ENCODE results near the gene ARHGAP45. TPM values are rescaled to one million over a fixed set of nuclear protein-coding genes. Genes with fewer than 3 reads are reported as not detected.

Gene ARHGAP45
- total RNA-seq, 1 experiment from 2014 or later = 3.3 TPM

GRCh38 chr19:1032264-1032867 lies 34.6 kb upstream of the ARHGAP45 start:
- in situ Hi-C loops (cut with HindIII; ENCODE audit: low pct_unique_long_range_greater_than_20kb, low sequenced_read_pairs) = no loop called here
- DNase-seq (ENCODE audit: low read depth, low spot score) = no peak

DNA sequence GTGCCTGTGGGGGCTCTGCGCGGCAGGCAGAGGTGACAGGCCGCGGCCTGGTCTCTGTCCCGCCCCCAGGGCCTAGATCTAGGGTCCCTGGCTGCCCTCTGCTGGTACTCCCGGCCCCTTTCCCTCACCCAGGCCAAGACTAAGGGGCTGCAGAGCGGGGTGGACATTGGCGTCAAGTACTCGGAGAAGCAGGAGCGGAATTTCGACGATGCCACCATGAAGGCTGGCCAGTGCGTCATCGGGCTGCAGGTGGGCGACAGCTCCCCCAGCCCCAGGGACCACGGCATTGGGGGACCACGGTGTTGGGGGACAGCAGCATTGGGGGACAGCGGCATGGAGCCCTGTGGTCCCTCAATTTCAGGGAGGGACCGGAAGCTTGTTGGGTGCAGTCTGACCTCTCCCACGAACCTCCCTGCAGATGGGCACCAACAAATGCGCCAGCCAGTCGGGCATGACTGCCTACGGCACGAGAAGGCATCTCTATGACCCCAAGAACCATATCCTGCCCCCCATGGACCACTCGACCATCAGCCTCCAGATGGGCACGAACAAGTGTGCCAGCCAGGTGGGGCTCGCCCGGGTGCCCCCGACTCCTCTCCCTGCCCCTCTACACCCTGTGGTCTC lies 30.9 kb upstream of the ARHGAP45 start:
- in situ Hi-C loops (cut with HindIII; ENCODE audit: low pct_unique_long_range_greater_than_20kb, low sequenced_read_pairs) = no loop called here
- no peak for DNase-seq (ENCODE audit: low read depth, low spot score)

- DNase-seq (ENCODE audit: low read depth, low spot score) = no peak
- in situ Hi-C loops (cut with HindIII; ENCODE audit: low pct_unique_long_range_greater_than_20kb, low sequenced_read_pairs) = no loop called here
These were observed 29.3 kb upstream of the ARHGAP45 start for GRCh38 chr19:1037621-1038064.

DNA sequence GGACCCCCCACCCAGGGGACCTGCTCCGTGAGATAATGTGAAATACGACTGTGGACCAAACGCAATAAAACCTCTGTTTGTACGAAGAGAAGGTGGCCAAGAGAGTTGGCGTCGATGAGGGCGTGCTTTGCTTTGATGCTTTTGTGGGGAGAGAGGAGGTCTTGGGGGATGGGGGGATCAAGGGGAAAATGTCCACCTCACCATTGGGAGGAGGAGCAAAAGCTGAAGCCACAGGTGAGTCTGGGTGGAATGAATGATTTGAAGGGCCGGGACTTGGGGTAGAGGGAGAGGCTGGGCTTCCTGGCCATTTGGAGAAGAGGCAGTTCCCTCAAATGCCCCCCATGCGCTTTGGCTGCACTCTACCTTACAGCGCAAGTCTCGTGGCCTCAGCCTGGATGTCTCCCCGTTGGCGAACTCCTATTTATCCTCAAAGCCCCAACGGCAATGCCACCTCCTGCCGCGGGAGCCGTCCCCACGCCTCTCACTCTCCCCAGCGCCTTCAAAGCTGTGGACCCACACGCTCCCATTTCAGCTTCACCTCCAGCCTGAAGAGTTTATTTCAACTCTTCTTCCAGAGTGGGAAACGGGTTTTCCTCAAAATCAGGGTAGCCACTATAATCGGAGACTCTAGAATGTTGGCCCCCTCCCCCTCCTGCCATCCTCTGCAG lies 27.9 kb upstream of the ARHGAP45 start:
- no peak for DNase-seq (ENCODE audit: low read depth, low spot score)
- in situ Hi-C loops (cut with HindIII; ENCODE audit: low pct_unique_long_range_greater_than_20kb, low sequenced_read_pairs) = no loop called here

DNA sequence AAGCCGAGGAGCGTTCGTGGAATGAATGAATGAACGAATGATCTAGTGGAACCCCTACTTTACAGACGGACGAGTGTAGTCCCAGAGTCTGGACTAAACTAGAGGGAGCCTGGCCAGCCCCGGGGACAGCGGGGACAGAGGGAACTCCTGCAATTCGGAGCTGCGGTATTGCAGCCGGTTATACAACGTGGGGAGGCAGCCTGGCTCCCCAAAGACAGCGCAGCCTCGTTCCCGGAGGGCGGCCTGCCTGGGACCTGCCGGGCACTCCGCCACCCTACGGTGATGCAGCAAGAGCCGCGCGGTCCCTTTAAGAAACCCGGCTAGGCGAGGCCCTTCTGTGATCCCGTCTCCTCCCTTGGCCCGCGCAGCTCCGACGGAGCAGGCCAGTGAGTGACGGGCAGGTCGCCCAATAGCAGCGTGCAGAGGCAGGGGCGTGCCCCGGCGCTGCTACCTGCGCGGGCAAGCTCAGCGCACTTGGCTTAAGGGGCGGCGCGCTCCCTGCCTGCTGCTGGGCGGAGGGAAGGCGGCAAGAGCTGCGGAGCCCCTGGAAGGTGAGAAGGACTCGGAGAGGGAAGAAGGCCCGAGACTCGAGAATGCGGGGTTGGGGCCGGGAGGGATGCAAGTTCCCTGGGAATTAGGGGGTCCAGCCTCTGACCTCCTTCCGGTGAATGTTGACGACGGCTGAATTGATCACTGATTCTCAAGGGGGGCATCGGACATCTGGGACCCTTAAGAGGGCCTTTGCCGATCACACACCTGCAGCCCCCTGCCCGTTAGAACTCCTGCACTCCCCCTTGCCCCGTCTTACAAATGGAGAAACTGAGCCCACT lies 27.1 kb upstream of the ARHGAP45 start, which contains the start of gene ABCA7:
TSS of gene ABCA7 (plus strand) at position 462 of the 830 bp plus-strand sequence. CDS start 1,255 bp downstream, outside the sequence.
- in situ Hi-C loops (cut with HindIII; ENCODE audit: low pct_unique_long_range_greater_than_20kb, low sequenced_read_pairs) = no loop called here
- peak; percentile 93 for DNase-seq (ENCODE audit: low read depth, low spot score)

GRCh38 chr19:1040476-1041271 lies 26.3 kb upstream of the ARHGAP45 start:
- DNase-seq (ENCODE audit: low read depth, low spot score) = peak; percentile 83
- in situ Hi-C loops (cut with HindIII; ENCODE audit: low pct_unique_long_range_greater_than_20kb, low sequenced_read_pairs) = no loop called here

- no peak for DNase-seq (ENCODE audit: low read depth, low spot score)
These were observed 25.6 kb upstream of the ARHGAP45 start for GRCh38 chr19:1041272-1041834.

GRCh38 chr19:1041835-1042685 lies 24.9 kb upstream of the ARHGAP45 start:
- in situ Hi-C loops (cut with HindIII; ENCODE audit: low pct_unique_long_range_greater_than_20kb, low sequenced_read_pairs) = no loop called here
- DNase-seq (ENCODE audit: low read depth, low spot score) = no peak

More at GRCh38 chr19:1041272-1041834, 25.6 kb upstream of the ARHGAP45 start:
- in situ Hi-C loops (cut with HindIII; ENCODE audit: low pct_unique_long_range_greater_than_20kb, low sequenced_read_pairs) = no loop called here

DNA sequence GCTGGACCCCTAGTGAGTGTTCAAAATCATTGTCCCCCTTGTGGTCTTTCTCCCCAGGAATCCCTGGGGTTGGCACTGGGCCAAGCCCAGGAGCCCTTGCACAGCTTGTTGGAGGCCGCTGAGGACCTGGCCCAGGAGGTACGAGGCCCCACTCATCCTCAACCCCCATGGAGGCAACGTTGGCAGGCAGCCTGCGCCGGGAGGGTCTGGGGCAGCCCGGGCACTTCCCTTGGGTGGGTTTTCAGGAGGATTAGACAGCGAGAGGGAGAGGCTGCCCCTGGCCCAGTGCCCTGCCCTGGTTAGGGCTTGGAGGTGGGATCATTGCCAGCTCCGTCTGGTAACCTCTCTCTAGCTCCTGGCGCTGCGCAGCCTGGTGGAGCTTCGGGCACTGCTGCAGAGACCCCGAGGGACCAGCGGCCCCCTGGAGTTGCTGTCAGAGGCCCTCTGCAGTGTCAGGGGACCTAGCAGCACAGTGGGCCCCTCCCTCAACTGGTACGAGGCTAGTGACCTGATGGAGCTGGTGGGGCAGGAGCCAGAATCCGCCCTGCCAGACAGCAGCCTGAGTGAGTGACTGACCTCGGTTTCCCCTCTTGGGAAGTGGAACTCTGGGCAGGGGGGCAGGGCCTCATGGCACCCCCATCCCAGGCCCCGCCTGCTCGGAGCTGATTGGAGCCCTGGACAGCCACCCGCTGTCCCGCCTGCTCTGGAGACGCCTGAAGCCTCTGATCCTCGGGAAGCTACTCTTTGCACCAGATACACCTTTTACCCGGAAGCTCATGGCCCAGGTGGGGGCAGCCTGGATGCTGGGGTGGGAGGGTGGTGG lies 24.1 kb upstream of the ARHGAP45 start:
- in situ Hi-C loops (cut with HindIII; ENCODE audit: low pct_unique_long_range_greater_than_20kb, low sequenced_read_pairs) = no loop called here

DNA sequence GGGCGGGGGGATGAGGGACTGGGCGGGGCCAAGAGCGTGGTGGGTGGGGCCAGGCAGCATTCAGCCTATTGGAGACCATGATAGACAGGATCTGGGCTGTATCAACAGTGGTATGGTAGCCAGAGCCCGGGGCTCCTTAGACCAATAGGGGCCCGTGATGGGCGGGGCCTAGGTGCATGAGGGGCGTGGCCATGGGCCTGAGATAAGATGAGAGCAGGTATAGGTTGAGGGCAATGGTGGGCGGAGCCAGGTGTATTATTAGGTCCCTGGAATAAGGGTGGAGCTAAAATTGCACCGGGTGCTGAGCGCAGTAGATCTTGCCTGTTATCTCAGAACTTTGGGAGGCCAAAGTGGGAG lies 21.7 kb upstream of the ARHGAP45 start:
- in situ Hi-C loops (cut with HindIII; ENCODE audit: low pct_unique_long_range_greater_than_20kb, low sequenced_read_pairs) = no loop called here
- DNase-seq (ENCODE audit: low read depth, low spot score) = peak; percentile 46

More for the DNA sequence above, 24.1 kb upstream of the ARHGAP45 start:
- DNase-seq (ENCODE audit: low read depth, low spot score) = no peak

DNA sequence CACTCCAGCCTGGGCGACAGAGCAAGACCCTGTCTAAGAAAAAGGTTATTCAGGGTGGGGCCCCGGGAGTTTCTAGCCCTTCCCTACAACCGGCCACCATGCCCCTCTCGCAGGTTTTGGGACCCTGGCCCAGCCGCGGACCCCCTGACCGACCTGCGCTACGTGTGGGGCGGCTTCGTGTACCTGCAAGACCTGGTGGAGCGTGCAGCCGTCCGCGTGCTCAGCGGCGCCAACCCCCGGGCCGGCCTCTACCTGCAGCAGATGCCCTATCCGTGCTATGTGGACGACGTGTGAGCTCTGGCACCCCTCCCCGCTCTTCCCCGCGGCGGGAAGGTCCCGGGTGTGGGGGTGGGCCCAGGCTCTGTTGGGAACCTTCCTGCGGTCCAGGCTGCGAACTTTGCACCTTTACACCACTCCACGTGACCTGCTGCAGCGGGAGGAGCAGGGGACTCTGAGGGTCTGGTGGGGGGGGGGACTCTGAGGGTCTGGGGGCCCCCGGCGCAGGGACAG lies 20.8 kb upstream of the ARHGAP45 start:
- in situ Hi-C loops (cut with HindIII; ENCODE audit: low pct_unique_long_range_greater_than_20kb, low sequenced_read_pairs) = no loop called here
- no peak for DNase-seq (ENCODE audit: low read depth, low spot score)

GRCh38 chr19:1046836-1047695 lies 19.9 kb upstream of the ARHGAP45 start:
- in situ Hi-C loops (cut with HindIII; ENCODE audit: low pct_unique_long_range_greater_than_20kb, low sequenced_read_pairs) = no loop called here
- DNase-seq (ENCODE audit: low read depth, low spot score) = no peak

GRCh38 chr19:1047696-1048147 lies 19.2 kb upstream of the ARHGAP45 start:
- in situ Hi-C loops (cut with HindIII; ENCODE audit: low pct_unique_long_range_greater_than_20kb, low sequenced_read_pairs) = no loop called here
- DNase-seq (ENCODE audit: low read depth, low spot score) = no peak

GRCh38 chr19:1049106-1049505 lies 17.9 kb upstream of the ARHGAP45 start:
- DNase-seq (ENCODE audit: low read depth, low spot score) = no peak
- in situ Hi-C loops (cut with HindIII; ENCODE audit: low pct_unique_long_range_greater_than_20kb, low sequenced_read_pairs) = no loop called here

Data from SK-MEL-5 (cell line).